SK-N-SH (cell line): ENCODE results near the gene CCDC179. TPM values are rescaled to one million over a fixed set of nuclear protein-coding genes. Genes with fewer than 3 reads are reported as not detected.
A peak's percentile ranks its signal among the peaks of the same experiment; 100 is the strongest.

Experiments used
- CTCF ChIA-PET: fragments of 300-600, 350-600 bp; formaldehyde crosslinking; extraction: SDS; loops from one replicate; lab custom pipeline; 2021; lab: Yijun Ruan, JAX
- POLR2A ChIA-PET: fragments of 350-600 bp; sonication (Branson Sonifier 250); formaldehyde crosslinking; extraction: SDS; loops from one replicate; lab custom pipeline; 2020; ENCODE audit warnings: antibody characterized with exemption, inconsistent platforms; lab: Yijun Ruan, JAX
- DNase-seq: peaks from one replicate; pipeline ENCODE4 v3.0.0; 2012
- H2AFZ ChIP-seq: fragments of 200-600 bp; sonication (generic); 2 replicates; pipeline ENCODE4 v1.8.1; 2016; ENCODE audit warnings: antibody characterized with exemption, mild to moderate bottlenecking, low read depth
- H3F3A ChIP-seq: fragments of 200-600 bp; sonication (generic); replicated peaks from 2 replicates; pipeline ENCODE3; 2016; ENCODE audit warnings: antibody characterized with exemption, mild to moderate bottlenecking; ENCODE audit not compliant: insufficient read depth
- H3K27ac ChIP-seq, 2 experiments: fragments of 200-500 bp in 1 of 2; fragments of 200-600 bp in 1 of 2; sonication (Bioruptor generic) in 1 of 2; sonication (generic), shearing (Covaris generic) in 1 of 2; 2 replicates each; pipeline versions ENCODE4 v1.5.1 to v1.6.1; 2014 to 2016; ENCODE audit warnings: low read depth in 2 of 2, inconsistent platforms in 1 of 2, low read length in 1 of 2, mild to moderate bottlenecking in 1 of 2, mixed read lengths in 1 of 2
- H3K27me3 ChIP-seq: fragments of 200-600 bp; sonication (generic), shearing (Covaris generic); 2 replicates; pipeline ENCODE4 v1.6.1; 2016; ENCODE audit warnings: mixed run types; ENCODE audit not compliant: insufficient read depth
- H3K36me3 ChIP-seq, 2 experiments: fragments of 200-500 bp in 1 of 2; fragments of 200-600 bp in 1 of 2; sonication (Bioruptor generic) in 1 of 2; sonication (generic) in 1 of 2; replicated peaks in 1 of 2; 2 replicates each; pipeline versions ENCODE3 to v1.5.1; 2014 to 2016; ENCODE audit warnings: low read length in 1 of 2, mild to moderate bottlenecking in 1 of 2; ENCODE audit not compliant: insufficient read depth in 2 of 2, control insufficient read depth in 1 of 2
- H3K4me1 ChIP-seq, 2 experiments: fragments of 200-500 bp in 1 of 2; fragments of 200-600 bp in 1 of 2; sonication (Bioruptor generic) in 1 of 2; sonication (generic), shearing (Covaris generic) in 1 of 2; 2 replicates each; pipeline versions ENCODE4 v1.5.1 to v1.6.1; 2014 to 2016; ENCODE audit warnings: low read depth in 1 of 2, low read length in 1 of 2, mixed run types in 1 of 2; ENCODE audit not compliant: insufficient read depth in 2 of 2, control insufficient read depth in 1 of 2
- H3K4me2 ChIP-seq: fragments of 200-600 bp; sonication (generic), shearing (Covaris generic); 2 replicates; pipeline ENCODE4 v1.6.1; 2017; ENCODE audit warnings: mixed run types
- H3K4me3 ChIP-seq, 2 experiments: fragments of 200-500 bp in 1 of 2; fragments of 200-600 bp in 1 of 2; sonication (Bioruptor generic) in 1 of 2; sonication (generic), shearing (Covaris generic) in 1 of 2; 2 replicates each; pipeline versions ENCODE4 v1.5.1 to v1.8.1; 2014 to 2016; ENCODE audit warnings: low read depth in 2 of 2, inconsistent platforms in 1 of 2, low read length in 1 of 2, mild to moderate bottlenecking in 1 of 2, mixed read lengths in 1 of 2, moderate library complexity in 1 of 2
- H3K79me2 ChIP-seq: fragments of 200-600 bp; sonication (generic); 2 replicates; pipeline ENCODE4 v1.8.1; 2017; ENCODE audit warnings: mild to moderate bottlenecking; ENCODE audit not compliant: insufficient read depth
- H3K9ac ChIP-seq: fragments of 200-600 bp; sonication (generic); 2 replicates; pipeline ENCODE4 v1.6.1; 2017; ENCODE audit warnings: mixed run types
- H3K9me2 ChIP-seq: fragments of 200-600 bp; sonication (generic); 2 replicates; pipeline ENCODE4 v1.6.1; 2017; ENCODE audit warnings: mixed run types
- H3K9me3 ChIP-seq: fragments of 200-600 bp; sonication (generic); 2 replicates; pipeline ENCODE4 v1.6.1; 2017; ENCODE audit warnings: mixed run types, mild to moderate bottlenecking, moderate library complexity
- H4K20me1 ChIP-seq: fragments of 200-600 bp; sonication (generic); 2 replicates; pipeline ENCODE4 v1.6.1; 2017; ENCODE audit warnings: mild to moderate bottlenecking, mixed run types; ENCODE audit not compliant: insufficient read depth
- FOXM1 ChIP-seq: IDR thresholded peaks from 2 replicates; pipeline ENCODE4 v1.4.0; 2012; ENCODE audit warnings: low read depth, mild to moderate bottlenecking
- MEF2A ChIP-seq: IDR thresholded peaks from 2 replicates; pipeline ENCODE4 v1.4.0; 2012; ENCODE audit warnings: low read depth, borderline replicate concordance
- NRF1 ChIP-seq: IDR thresholded peaks from 2 replicates; pipeline ENCODE4 v1.6.1; 2012; ENCODE audit warnings: low read depth, mild to moderate bottlenecking, low read length
- RCOR1 ChIP-seq: fragments of 150-350 bp; IDR thresholded peaks from 2 replicates; pipeline ENCODE4 v1.6.1; 2017; ENCODE audit warnings: antibody characterized with exemption, low read length
- RXRA ChIP-seq: IDR thresholded peaks from 2 replicates; pipeline ENCODE4 v1.4.0; 2012; ENCODE audit warnings: low read depth, mild to moderate bottlenecking, borderline replicate concordance
- SMC3 ChIP-seq: IDR thresholded peaks from 2 replicates; pipeline ENCODE4 v1.6.1; 2012; ENCODE audit warnings: low read depth, low read length, improper control_type of control experiment
- TAF1 ChIP-seq: IDR thresholded peaks from 2 replicates; pipeline ENCODE4 v1.6.1; 2012; ENCODE audit warnings: low read depth, mild to moderate bottlenecking, low read length, moderate library complexity, borderline replicate concordance
- TEAD4 ChIP-seq: IDR thresholded peaks from 2 replicates; pipeline ENCODE4 v1.4.0; 2012; ENCODE audit warnings: mild to moderate bottlenecking, borderline replicate concordance; ENCODE audit not compliant: insufficient read depth
- YY1 ChIP-seq: IDR thresholded peaks from 2 replicates; pipeline ENCODE4 v1.4.0; 2012; ENCODE audit warnings: low read depth, mild to moderate bottlenecking
- whole genome bisulfite sequencing: methylation state at CpG from one replicate; pipeline ENCODE4 v1.1.6; 2017; ENCODE audit warnings: low lambda C conversion rate; 5-methylcytosine and 5-hydroxymethylcytosine counted together
- polyA plus RNA-seq, 3 experiments: library from polyadenylated mRNA; depleted of rRNA; stranded (reverse); fragments of >200 nt; gene quantifications; 2 replicates each; pipeline ENCODE4 v1.2.3, GENCODE V29; 2012
- TF ChIP-seq, protein P1 (sequence below): fragments of 200-600 bp; sonication (generic); IDR thresholded peaks from 2 replicates; pipeline ENCODE4 v1.6.1; 2017; ENCODE audit warnings: antibody characterized with exemption, mild to moderate bottlenecking, moderate library complexity

Gene CCDC179
- polyA plus RNA-seq, 1 of the 3 experiments (the other 2 are of a cell fraction), result not detected

DNA sequence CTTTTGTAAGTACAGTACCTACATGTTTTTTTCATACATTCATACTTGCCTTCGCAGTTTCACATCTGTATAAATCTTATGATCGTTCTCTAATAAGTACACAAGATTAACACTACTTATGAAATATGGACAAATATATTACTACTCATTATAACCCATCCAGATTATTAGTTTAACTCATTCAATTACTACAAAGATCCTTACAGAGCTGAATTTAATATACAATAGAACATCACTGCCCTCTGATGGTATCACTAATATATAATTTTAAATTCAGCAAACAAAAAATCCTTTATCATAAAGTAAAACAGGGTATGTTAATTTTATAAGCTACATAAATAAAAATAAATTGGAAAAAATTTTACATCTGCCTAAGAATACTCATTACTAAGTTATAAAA lies 38.1 kb downstream of the CCDC179 start:
- Histone ChIP-seq H3K79me2 (no peaks in the 10 kb centered on the region), H3K4me3 (no peak overlapping the region), H4K20me1 (no peaks in the 10 kb centered on the region), H3K9ac (no peak overlapping the region), H3K9me2 (no peaks in the 10 kb centered on the region), H3K27ac (no peak overlapping the region), H2AFZ (no peak overlapping the region), H3K4me1 (no peaks in the 10 kb centered on the region), H3K27me3 (no peaks in the 10 kb centered on the region), H3F3A (no peaks in the 10 kb centered on the region), H3K4me2 (no peak overlapping the region), H3K36me3 (peaks cover 56 to 60% of the 10 kb centered on the region in 2 experiments), H3K9me3 (no peaks in the 10 kb centered on the region)
- no peak for TF ChIP-seq YY1
- TF ChIP-seq, protein P1, sequence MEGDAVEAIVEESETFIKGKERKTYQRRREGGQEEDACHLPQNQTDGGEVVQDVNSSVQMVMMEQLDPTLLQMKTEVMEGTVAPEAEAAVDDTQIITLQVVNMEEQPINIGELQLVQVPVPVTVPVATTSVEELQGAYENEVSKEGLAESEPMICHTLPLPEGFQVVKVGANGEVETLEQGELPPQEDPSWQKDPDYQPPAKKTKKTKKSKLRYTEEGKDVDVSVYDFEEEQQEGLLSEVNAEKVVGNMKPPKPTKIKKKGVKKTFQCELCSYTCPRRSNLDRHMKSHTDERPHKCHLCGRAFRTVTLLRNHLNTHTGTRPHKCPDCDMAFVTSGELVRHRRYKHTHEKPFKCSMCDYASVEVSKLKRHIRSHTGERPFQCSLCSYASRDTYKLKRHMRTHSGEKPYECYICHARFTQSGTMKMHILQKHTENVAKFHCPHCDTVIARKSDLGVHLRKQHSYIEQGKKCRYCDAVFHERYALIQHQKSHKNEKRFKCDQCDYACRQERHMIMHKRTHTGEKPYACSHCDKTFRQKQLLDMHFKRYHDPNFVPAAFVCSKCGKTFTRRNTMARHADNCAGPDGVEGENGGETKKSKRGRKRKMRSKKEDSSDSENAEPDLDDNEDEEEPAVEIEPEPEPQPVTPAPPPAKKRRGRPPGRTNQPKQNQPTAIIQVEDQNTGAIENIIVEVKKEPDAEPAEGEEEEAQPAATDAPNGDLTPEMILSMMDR, result peak; percentile 40
- ChIA-PET POLR2A (no interaction called here), CTCF (interaction anchor here (1.1 to 2.0 kb wide), 3 partner anchors 8 to 35 kb away, joined by 5 to 9 read pairs (median 6); no protein-coding TSS in a partner anchor)
- no peak for DNase-seq
- WGBS, result 88% methylated on average over 2 of the region's 2 CpGs

- Histone ChIP-seq H3K4me2 (no peak overlapping the region), H2AFZ (no peak overlapping the region), H3K27me3 (no peaks in the 10 kb centered on the region)
- 74% methylated on average over 3 of the region's 3 CpGs for WGBS
- POLR2A ChIA-PET, result no interaction called here
- TF ChIP-seq YY1 (no peak), RXRA (no peak), TEAD4 (no peak), RCOR1 (no peak), TAF1 (no peak)
- TF ChIP-seq, all 33 proteins: peak for 0
- DNase-seq, result no peak
- H3K9me3 ChIP-seq, result no peaks in the 10 kb centered on the region
- no peak overlapping the region for H3K4me3 ChIP-seq
- CTCF ChIA-PET, result interaction anchor here (1.2 to 3.3 kb wide), 2 partner anchors 20 to 23 kb away, joined by 5 to 19 read pairs; partner anchors contain the start of gene SVIP
- no peaks in the 10 kb centered on the region for H4K20me1 ChIP-seq
- no peaks in the 10 kb centered on the region for H3K9me2 ChIP-seq
- H3K4me1 ChIP-seq, result peaks cover 0 to 15% of the 10 kb centered on the region in 2 experiments; a peak in 1 of 4 replicates
- H3F3A ChIP-seq, result no peaks in the 10 kb centered on the region
- no peaks in the 10 kb centered on the region for H3K79me2 ChIP-seq
- no peaks in the 10 kb centered on the region for H3K36me3 ChIP-seq
- no peak overlapping the region for H3K9ac ChIP-seq
- no peak overlapping the region for H3K27ac ChIP-seq
Measured at GRCh38 chr11:22809893-22810292, 50.4 kb downstream of the CCDC179 start.

- Histone ChIP-seq H2AFZ (no peak overlapping the region), H3K79me2 (no peaks in the 10 kb centered on the region), H3K4me3 (no peak overlapping the region), H3K27ac (peak overlapping the region in 1 of 2 experiments; percentile 19; a peak in 1 of 4 replicates), H3K4me2 (0 out of 2 replicates have a peak overlapping the region, but pooled peaks have one; percentile 21), H3F3A (no peaks in the 10 kb centered on the region), H3K9ac (no peak overlapping the region), H4K20me1 (no peaks in the 10 kb centered on the region), H3K27me3 (no peaks in the 10 kb centered on the region), H3K9me2 (no peaks in the 10 kb centered on the region), H3K9me3 (no peaks in the 10 kb centered on the region), H3K4me1 (peaks cover 0 to 15% of the 10 kb centered on the region in 2 experiments; a peak in 1 of 4 replicates), H3K36me3 (no peaks in the 10 kb centered on the region)
- ChIA-PET CTCF (interaction anchor here (2.1 to 3.3 kb wide), 2 partner anchors 21 to 22 kb away, joined by 6 to 19 read pairs; no protein-coding TSS in a partner anchor), POLR2A (no interaction called here)
- 80% methylated on average over 3 of the region's 3 CpGs for WGBS
- no peak for DNase-seq
- TF ChIP-seq RXRA (no peak), MEF2A (no peak), SMC3 (no peak), TAF1 (no peak), NRF1 (no peak), FOXM1 (no peak), RCOR1 (no peak)
Measured at GRCh38 chr11:22808571-22809197, 51.6 kb downstream of the CCDC179 start.
